Lung (tissue), 12 donors: Measurements from ENCODE around the gene KRTAP12-2. TPM values are rescaled to one million over a fixed set of nuclear protein-coding genes. Genes with fewer than 3 reads are reported as not detected.
A peak's percentile ranks its signal among the peaks of the same experiment; 100 is the strongest.

Experiments
- ATAC-seq: fragments of 200-7000 bp; cut with Tn5 transposase; one replicate; pipeline ENCODE4 v1.9.1; 2020; ENCODE audit warnings: moderate number of reproducible peaks; ENCODE audit not compliant: insufficient read depth, low FRiP score
- DNase-seq, 3 donors: peaks; one replicate each; pipeline ENCODE4 v3.0.0-alpha.2; 2013 to 2017
- H3K27ac ChIP-seq, 2 donors: one replicate each; pipeline ENCODE4 v1.5.1; 2013; ENCODE audit warnings: mild to moderate bottlenecking in 2 of 2, moderate library complexity in 2 of 2, control low read depth in 1 of 2, inconsistent platforms in 1 of 2, low read depth in 1 of 2, low read length in 1 of 2
- H3K27me3 ChIP-seq, 3 donors: one replicate each; pipeline ENCODE4 v1.5.1; 2013; ENCODE audit warnings: low read length in 2 of 3; ENCODE audit not compliant: control insufficient read depth in 3 of 3, insufficient read depth in 3 of 3
- H3K36me3 ChIP-seq, 4 donors: one replicate each; pipeline ENCODE4 v1.5.1; 2013; ENCODE audit warnings: low read length in 4 of 4, mild to moderate bottlenecking in 1 of 4, moderate library complexity in 1 of 4; ENCODE audit not compliant: control insufficient read depth in 4 of 4, insufficient read depth in 4 of 4
- H3K4me1 ChIP-seq, 5 donors: one replicate each; pipeline ENCODE4 v1.5.1; 2013; ENCODE audit warnings: low read length in 5 of 5, mild to moderate bottlenecking in 2 of 5, moderate library complexity in 1 of 5; ENCODE audit not compliant: control insufficient read depth in 5 of 5, insufficient read depth in 5 of 5
- H3K4me3 ChIP-seq: one replicate; pipeline ENCODE4 v1.5.1; 2013; ENCODE audit warnings: mild to moderate bottlenecking, control low read depth, moderate library complexity
- H3K9ac ChIP-seq, 2 donors: one replicate each; pipeline ENCODE4 v1.5.1; 2013; ENCODE audit warnings: low read length in 2 of 2, control low read depth in 1 of 2; ENCODE audit not compliant: insufficient read depth in 1 of 2
- H3K9me3 ChIP-seq, 4 donors: one replicate each; pipeline ENCODE4 v1.5.1; 2013; ENCODE audit warnings: low read length in 3 of 4, mild to moderate bottlenecking in 1 of 4, moderate library complexity in 1 of 4; ENCODE audit not compliant: control insufficient read depth in 4 of 4, insufficient read depth in 3 of 4
- WGBS, 2 donors: extraction: QIAGEN DNeasy Blood & Tissue Kit; methylation state at CpG; one replicate each; pipeline ENCODE4 v1.1.7; 2013; 5-methylcytosine and 5-hydroxymethylcytosine counted together
- polyA plus RNA-seq, 2 donors: library from polyadenylated mRNA; stranded (reverse); fragments of 200-250 nt; gene quantifications; one replicate each; pipeline ENCODE4 v1.2.1, GENCODE V29; 2013
- total RNA-seq, 2 donors: library from RNA; depleted of rRNA in 1 of 2; stranded (reverse); fragments of >200 nt in 1 of 2; gene quantifications; one replicate each; pipeline ENCODE4 v1.2.1, GENCODE V29; 2014 to 2021
- TF ChIP-seq, protein P1 (sequence below): IDR thresholded peaks from 2 replicates; pipeline ENCODE4 v1.5.1; 2012; ENCODE audit warnings: mild to moderate bottlenecking; ENCODE audit errors: control extremely low read depth, extremely low read depth
- donor health status: control.
- donor health status: control.
- donor health status: Bipolar disorder and iron deficiency.
- donor health status: healthy.
- donor health status: DM: yes; HTN: yes; CAD: no.

Gene KRTAP12-2
- total and polyA plus RNA-seq, 4 donors, result not detected

DNA sequence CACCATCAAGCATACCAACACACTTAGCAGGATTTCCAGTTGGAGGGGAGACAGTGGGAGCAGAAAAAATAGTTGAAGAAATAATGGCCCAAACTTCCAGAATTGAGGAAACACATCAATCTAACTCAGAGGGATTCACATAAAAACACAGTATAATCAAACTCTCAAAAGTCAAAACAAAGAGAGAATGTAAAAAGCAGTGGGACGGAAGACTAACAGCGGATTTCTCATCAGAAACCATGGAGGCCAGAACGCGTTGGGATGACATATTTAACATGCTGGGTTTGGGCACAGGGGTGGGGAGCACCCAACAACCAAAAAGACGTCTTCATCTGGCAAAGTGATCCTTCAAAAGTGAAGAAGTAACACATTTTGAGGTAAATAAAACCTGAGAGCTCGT lies 46.8 kb downstream of the KRTAP12-2 start:
- 89 to 94% methylated on average over 6 of the region's 6 CpGs for WGBS, 2 donors
- TF ChIP-seq, protein P1, sequence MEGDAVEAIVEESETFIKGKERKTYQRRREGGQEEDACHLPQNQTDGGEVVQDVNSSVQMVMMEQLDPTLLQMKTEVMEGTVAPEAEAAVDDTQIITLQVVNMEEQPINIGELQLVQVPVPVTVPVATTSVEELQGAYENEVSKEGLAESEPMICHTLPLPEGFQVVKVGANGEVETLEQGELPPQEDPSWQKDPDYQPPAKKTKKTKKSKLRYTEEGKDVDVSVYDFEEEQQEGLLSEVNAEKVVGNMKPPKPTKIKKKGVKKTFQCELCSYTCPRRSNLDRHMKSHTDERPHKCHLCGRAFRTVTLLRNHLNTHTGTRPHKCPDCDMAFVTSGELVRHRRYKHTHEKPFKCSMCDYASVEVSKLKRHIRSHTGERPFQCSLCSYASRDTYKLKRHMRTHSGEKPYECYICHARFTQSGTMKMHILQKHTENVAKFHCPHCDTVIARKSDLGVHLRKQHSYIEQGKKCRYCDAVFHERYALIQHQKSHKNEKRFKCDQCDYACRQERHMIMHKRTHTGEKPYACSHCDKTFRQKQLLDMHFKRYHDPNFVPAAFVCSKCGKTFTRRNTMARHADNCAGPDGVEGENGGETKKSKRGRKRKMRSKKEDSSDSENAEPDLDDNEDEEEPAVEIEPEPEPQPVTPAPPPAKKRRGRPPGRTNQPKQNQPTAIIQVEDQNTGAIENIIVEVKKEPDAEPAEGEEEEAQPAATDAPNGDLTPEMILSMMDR, result no peak
- no peak overlapping the region for H3K27ac ChIP-seq
- DNase-seq (no peak), ATAC-seq (no peak)
- H3K9me3 ChIP-seq, result peaks cover 0 to 10% (median 7%) of the 10 kb centered on the region in 4 donors
- H3K9ac ChIP-seq, result no peak overlapping the region
- H3K36me3 ChIP-seq, result no peaks in the 10 kb centered on the region
- H3K27me3 ChIP-seq, result no peaks in the 10 kb centered on the region
- no peak overlapping the region for H3K4me3 ChIP-seq
- no peaks in the 10 kb centered on the region for H3K4me1 ChIP-seq

DNA sequence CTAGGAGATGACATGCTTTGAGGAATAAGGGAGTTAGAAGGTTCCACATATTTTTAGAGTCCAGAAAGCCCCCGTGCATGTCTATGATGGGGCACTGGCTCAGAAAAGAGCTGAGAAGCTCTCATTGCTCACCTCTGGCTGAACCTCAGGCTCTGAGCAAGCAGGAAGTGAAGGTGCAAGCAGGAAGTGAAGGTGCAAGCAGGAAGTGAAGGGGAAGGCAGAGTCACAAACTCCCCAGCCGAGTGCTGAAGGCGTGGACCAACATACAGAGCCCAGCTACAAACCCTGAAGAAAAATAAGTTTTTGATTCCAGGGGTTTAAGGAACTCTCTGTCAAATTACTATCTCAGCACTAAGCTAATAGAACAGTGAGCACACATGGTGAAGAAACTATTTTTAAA lies 47.8 kb downstream of the KRTAP12-2 start:
- H3K27ac ChIP-seq, result no peak overlapping the region
- peaks cover 0 to 10% (median 3%) of the 10 kb centered on the region in 4 donors for H3K9me3 ChIP-seq
- H3K4me1 ChIP-seq, result no peaks in the 10 kb centered on the region
- H3K4me3 ChIP-seq, result no peak overlapping the region
- H3K36me3 ChIP-seq, result no peaks in the 10 kb centered on the region
- DNase-seq, result no peak
- H3K9ac ChIP-seq, result no peak overlapping the region
- H3K27me3 ChIP-seq, result no peaks in the 10 kb centered on the region
- WGBS, 2 donors, result 53 to 61% methylated on average over 3 of the region's 3 CpGs
- no peak for ATAC-seq
- TF ChIP-seq, protein P1, result no peak

DNA sequence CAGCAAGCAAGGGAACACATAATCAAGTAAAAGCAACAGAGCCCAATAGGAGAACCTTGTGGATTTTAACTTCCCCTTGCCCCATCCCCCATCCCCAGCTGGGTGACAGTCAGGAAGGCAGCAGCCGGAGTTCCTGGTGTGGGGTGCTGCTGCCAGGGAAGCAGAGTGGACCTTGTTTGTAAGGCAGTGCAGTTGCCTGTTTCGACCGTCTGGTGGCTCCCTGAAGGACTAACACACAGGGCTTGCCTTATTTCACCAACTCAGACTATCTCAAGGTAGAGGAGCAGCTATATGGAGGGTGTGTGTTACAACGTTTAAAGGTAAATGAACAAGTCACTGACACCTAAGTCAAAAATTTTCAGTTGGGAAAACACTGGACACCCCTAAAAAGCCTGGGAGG lies 48.2 kb downstream of the KRTAP12-2 start:
- no peaks in the 10 kb centered on the region for H3K36me3 ChIP-seq
- ATAC-seq (no peak), DNase-seq (peak in 2 of 3 donors; percentile 26 to 27)
- H3K9ac ChIP-seq, result no peak overlapping the region
- no peak overlapping the region for H3K4me3 ChIP-seq
- H3K4me1 ChIP-seq, result no peaks in the 10 kb centered on the region
- TF ChIP-seq, protein P1, result no peak
- 27 to 37% methylated on average over 4 of the region's 4 CpGs for WGBS, 2 donors
- H3K27me3 ChIP-seq, result no peaks in the 10 kb centered on the region
- H3K9me3 ChIP-seq, result peaks cover 0 to 10% (median 1%) of the 10 kb centered on the region in 4 donors
- H3K27ac ChIP-seq, result no peak overlapping the region

DNA sequence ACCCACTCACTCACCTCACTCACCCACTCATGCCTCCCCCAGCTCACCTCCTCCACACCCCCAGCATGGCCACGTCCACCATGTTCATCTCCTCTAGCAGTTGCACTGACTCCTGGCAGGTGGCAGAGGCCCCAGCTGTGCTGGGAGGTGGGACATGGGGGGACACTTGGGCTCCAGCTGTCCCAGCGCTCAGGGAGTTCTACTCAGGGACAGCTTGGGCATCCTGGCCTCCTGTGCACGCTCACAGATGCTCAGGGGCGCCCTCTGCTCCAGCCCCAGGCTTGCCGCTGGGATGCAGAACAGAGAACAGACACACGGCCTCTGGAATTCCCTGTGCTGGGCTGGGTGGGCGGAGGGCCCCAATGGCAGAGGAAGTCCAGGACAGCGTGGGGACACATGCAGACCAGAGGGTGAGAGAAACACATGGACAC lies 49.6 kb downstream of the KRTAP12-2 start:
- DNase-seq (no peak), ATAC-seq (no peak)
- TF ChIP-seq, protein P1, result no peak
- no peak overlapping the region for H3K27ac ChIP-seq
- H3K9ac ChIP-seq, result no peak overlapping the region
- 69 to 75% methylated on average over 8 of the region's 8 CpGs for WGBS, 2 donors
- H3K4me1 ChIP-seq, result no peaks in the 10 kb centered on the region
- H3K36me3 ChIP-seq, result no peaks in the 10 kb centered on the region
- no peaks in the 10 kb centered on the region for H3K27me3 ChIP-seq
- H3K9me3 ChIP-seq, result peaks cover 0 to 9% (median 0%) of the 10 kb centered on the region in 4 donors
- H3K4me3 ChIP-seq, result no peak overlapping the region
